Ectodermal cell (in vitro differentiated cells): Measurements from ENCODE around the gene PDXK.

Experiments used
- H3K27ac ChIP-seq: 2 replicates; pipeline ENCODE4 v1.7.0; 2013; ENCODE audit warnings: mild to moderate bottlenecking, low read depth, low read length; ENCODE audit not compliant: insufficient read depth, poor library complexity, severe bottlenecking
- H3K27me3 ChIP-seq: 2 replicates; pipeline ENCODE4 v1.7.0; 2013; ENCODE audit warnings: mild to moderate bottlenecking, low read length; ENCODE audit not compliant: insufficient read depth, control insufficient read depth, poor library complexity, severe bottlenecking
- H3K36me3 ChIP-seq: one replicate; pipeline ENCODE4 v1.7.0; 2013; ENCODE audit warnings: low read length; ENCODE audit not compliant: control insufficient read depth, insufficient read depth
- H3K4me1 ChIP-seq: one replicate; pipeline ENCODE4 v1.7.0; 2013; ENCODE audit warnings: low read length; ENCODE audit not compliant: control insufficient read depth, insufficient read depth
- H3K4me3 ChIP-seq: 2 replicates; pipeline ENCODE4 v1.7.0; 2013; ENCODE audit warnings: low read depth, low read length, control low read depth; ENCODE audit not compliant: insufficient read depth
- H3K9me3 ChIP-seq: 2 replicates; pipeline ENCODE4 v1.7.0; 2013; ENCODE audit warnings: mild to moderate bottlenecking, low read length, moderate library complexity; ENCODE audit not compliant: control insufficient read depth
- WGBS, 2 experiments: methylation state at CpG; one replicate each; pipeline ENCODE4 v1.1.7; 2013; ENCODE audit warnings: missing lambda C conversion rate in 2 of 2; 5-methylcytosine and 5-hydroxymethylcytosine counted together

PDXK gene

GRCh38 chr21:43734131-43734927 lies 15.4 kb downstream of the PDXK start:
- Histone ChIP-seq H3K4me3 (no peak overlapping the region), H3K4me1 (no peaks in the 10 kb centered on the region)

GRCh38 chr21:43734928-43735229 lies 15.9 kb downstream of the PDXK start:
- H3K27ac ChIP-seq: no peak overlapping the region

More at GRCh38 chr21:43734131-43734927, 15.4 kb downstream of the PDXK start:
- Histone ChIP-seq H3K36me3 (no peaks in the 10 kb centered on the region), H3K9me3 (no peaks in the 10 kb centered on the region), H3K27me3 (no peaks in the 10 kb centered on the region), H3K27ac (no peak overlapping the region)
- WGBS, 2 experiments: 87 to 90% methylated on average over 25 of the region's 25 CpGs

GRCh38 chr21:43735236-43736091 lies 16.5 kb downstream of the PDXK start:
- Histone ChIP-seq H3K9me3 (no peaks in the 10 kb centered on the region), H3K4me3 (no peak overlapping the region), H3K36me3 (no peaks in the 10 kb centered on the region), H3K27me3 (no peaks in the 10 kb centered on the region), H3K27ac (no peak overlapping the region), H3K4me1 (no peaks in the 10 kb centered on the region)
- 92% methylated on average over 22 of the region's 22 CpGs for WGBS, 2 experiments

More at GRCh38 chr21:43734928-43735229, 15.9 kb downstream of the PDXK start:
- Histone ChIP-seq H3K4me3 (no peak overlapping the region), H3K36me3 (no peaks in the 10 kb centered on the region), H3K9me3 (no peaks in the 10 kb centered on the region), H3K4me1 (no peaks in the 10 kb centered on the region), H3K27me3 (no peaks in the 10 kb centered on the region)
- 92 to 96% methylated on average over 9 of the region's 9 CpGs for WGBS, 2 experiments

GRCh38 chr21:43736224-43736883 lies 17.4 kb downstream of the PDXK start:
- no peak overlapping the region for H3K4me3 ChIP-seq
- no peak overlapping the region for H3K27ac ChIP-seq
- H3K9me3 ChIP-seq: no peaks in the 10 kb centered on the region
- 95% methylated on average over 25 of the region's 25 CpGs for WGBS, 2 experiments
- no peaks in the 10 kb centered on the region for H3K4me1 ChIP-seq
- H3K27me3 ChIP-seq: no peaks in the 10 kb centered on the region
- H3K36me3 ChIP-seq: no peaks in the 10 kb centered on the region

GRCh38 chr21:43737158-43737950 lies 18.4 kb downstream of the PDXK start:
- H3K9me3 ChIP-seq: no peaks in the 10 kb centered on the region
- H3K36me3 ChIP-seq: no peaks in the 10 kb centered on the region
- H3K4me1 ChIP-seq: no peaks in the 10 kb centered on the region
- no peak overlapping the region for H3K4me3 ChIP-seq
- no peak overlapping the region for H3K27ac ChIP-seq
- H3K27me3 ChIP-seq: no peaks in the 10 kb centered on the region
- WGBS, 2 experiments: 92 to 93% methylated on average over 35 of the region's 35 CpGs

- Histone ChIP-seq H3K4me1 (no peaks in the 10 kb centered on the region), H3K4me3 (no peak overlapping the region), H3K9me3 (no peaks in the 10 kb centered on the region), H3K27ac (peak overlapping the region; percentile 0), H3K36me3 (no peaks in the 10 kb centered on the region), H3K27me3 (no peaks in the 10 kb centered on the region)
- WGBS, 2 experiments: 74 to 77% methylated on average over 25 of the region's 25 CpGs
Observed at GRCh38 chr21:43739621-43740435, 20.9 kb downstream of the PDXK start.

- WGBS, 2 experiments: 28 to 32% methylated on average over 23 to 24 of the region's 25 CpGs
- H3K4me1 ChIP-seq: no peaks in the 10 kb centered on the region
Observed at GRCh38 chr21:43740497-43741156, 21.7 kb downstream of the PDXK start.

GRCh38 chr21:43741423-43742096 lies 22.6 kb downstream of the PDXK start:
- Histone ChIP-seq H3K4me1 (no peaks in the 10 kb centered on the region), H3K4me3 (no peak overlapping the region), H3K27me3 (no peaks in the 10 kb centered on the region), H3K36me3 (no peaks in the 10 kb centered on the region), H3K9me3 (no peaks in the 10 kb centered on the region), H3K27ac (no peak overlapping the region)
- 71 to 77% methylated on average over 25 to 28 of the region's 28 CpGs for WGBS, 2 experiments

More at GRCh38 chr21:43740497-43741156, 21.7 kb downstream of the PDXK start:
- H3K36me3 ChIP-seq: no peaks in the 10 kb centered on the region
- H3K4me3 ChIP-seq: no peak overlapping the region
- H3K9me3 ChIP-seq: no peaks in the 10 kb centered on the region
- H3K27ac ChIP-seq: no peak overlapping the region
- no peaks in the 10 kb centered on the region for H3K27me3 ChIP-seq
